ENCODE results near the gene NEUROD6. TPM values are rescaled to one million over a fixed set of nuclear protein-coding genes. Genes with fewer than 3 reads are reported as not detected.

The NEUROD6 gene
- total RNA-seq, 1 experiment from 2014 or later: not detected

DNA sequence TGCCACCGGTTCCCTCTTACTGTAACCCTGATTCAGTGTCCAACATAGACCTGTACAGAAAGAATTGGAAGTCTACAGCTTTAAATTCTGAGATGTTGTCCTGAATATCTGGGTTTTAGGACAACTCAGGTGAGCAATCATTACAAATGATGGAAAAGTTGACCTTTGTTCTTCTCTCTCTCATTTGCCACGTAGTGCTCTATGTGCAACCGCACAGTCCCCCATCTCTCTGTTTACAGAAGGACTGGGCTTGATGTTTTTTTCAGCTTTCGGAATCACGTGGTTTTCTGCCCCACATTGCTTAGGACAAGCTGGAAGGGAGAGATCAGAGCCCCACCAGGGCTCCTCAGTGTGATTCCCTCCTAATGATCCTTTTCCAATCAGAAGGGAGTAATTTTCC lies 22.2 kb downstream of the NEUROD6 start:
- Histone ChIP-seq H3K4me1 (replicated peaks) (no peaks in the 10 kb centered on the region), H3K27me3 (replicated peaks) (no peaks in the 10 kb centered on the region), H3K36me3 (no peaks in the 10 kb centered on the region), H3K27ac (no peak overlapping the region), H3K9me3 (replicated peaks) (no peaks in the 10 kb centered on the region), H3K4me3 (no peak overlapping the region)
- DNase-seq (ENCODE audit: low read depth in 1 of 2, low spot score in 2 of 2): no peak

DNA sequence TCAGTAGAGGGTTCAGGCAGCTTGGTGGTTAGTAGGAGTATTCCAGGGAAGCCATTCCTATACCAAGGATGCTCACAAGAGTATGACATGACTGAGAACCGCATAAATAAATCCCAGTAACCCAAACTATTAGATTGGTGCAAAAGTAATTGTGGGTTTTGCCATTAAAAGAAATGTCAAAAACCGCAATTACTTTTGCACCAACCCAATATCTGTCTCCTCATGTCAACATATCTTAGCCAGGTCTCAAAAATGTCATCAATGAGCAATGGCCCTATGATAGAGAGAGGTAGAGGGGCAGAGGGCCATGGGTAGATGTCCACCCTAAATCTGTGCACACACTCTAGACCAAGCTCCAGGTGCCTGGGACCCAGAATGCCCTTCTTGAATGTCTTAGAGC lies 23.6 kb downstream of the NEUROD6 start:
- peaks cover 3% of the 10 kb centered on the region for H3K4me1 ChIP-seq (replicated peaks)
- H3K4me3 ChIP-seq: no peak overlapping the region
- no peaks in the 10 kb centered on the region for H3K9me3 ChIP-seq (replicated peaks)
- H3K27ac ChIP-seq: no peak overlapping the region
- DNase-seq (ENCODE audit: low read depth in 1 of 2, low spot score in 2 of 2): no peak
- no peaks in the 10 kb centered on the region for H3K27me3 ChIP-seq (replicated peaks)
- no peaks in the 10 kb centered on the region for H3K36me3 ChIP-seq

DNA sequence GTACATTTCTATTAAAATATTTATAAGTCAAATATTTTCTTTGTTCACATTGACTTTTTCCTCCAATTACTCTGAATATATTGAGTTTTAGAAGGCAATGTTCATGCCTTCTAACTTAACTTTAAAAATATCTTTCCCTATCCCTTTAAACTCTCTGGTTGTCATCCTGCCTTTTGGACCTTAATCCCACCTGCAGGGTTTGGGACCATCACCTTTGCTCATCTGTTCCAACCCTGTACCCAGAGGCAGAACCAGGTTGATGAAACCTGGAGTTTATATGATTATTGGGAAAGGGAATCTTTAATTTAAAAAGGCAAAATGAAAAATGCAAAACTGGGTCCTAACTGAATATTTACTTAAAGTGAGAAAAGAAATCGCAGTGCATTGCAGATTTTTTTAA lies 24.8 kb downstream of the NEUROD6 start:
- H3K9me3 ChIP-seq (replicated peaks): no peaks in the 10 kb centered on the region
- H3K4me3 ChIP-seq: no peak overlapping the region
- H3K27ac ChIP-seq: no peak overlapping the region
- no peak for DNase-seq (ENCODE audit: low read depth in 1 of 2, low spot score in 2 of 2)
- H3K4me1 ChIP-seq (replicated peaks): peaks cover 3% of the 10 kb centered on the region
- no peaks in the 10 kb centered on the region for H3K36me3 ChIP-seq
- no peaks in the 10 kb centered on the region for H3K27me3 ChIP-seq (replicated peaks)

DNA sequence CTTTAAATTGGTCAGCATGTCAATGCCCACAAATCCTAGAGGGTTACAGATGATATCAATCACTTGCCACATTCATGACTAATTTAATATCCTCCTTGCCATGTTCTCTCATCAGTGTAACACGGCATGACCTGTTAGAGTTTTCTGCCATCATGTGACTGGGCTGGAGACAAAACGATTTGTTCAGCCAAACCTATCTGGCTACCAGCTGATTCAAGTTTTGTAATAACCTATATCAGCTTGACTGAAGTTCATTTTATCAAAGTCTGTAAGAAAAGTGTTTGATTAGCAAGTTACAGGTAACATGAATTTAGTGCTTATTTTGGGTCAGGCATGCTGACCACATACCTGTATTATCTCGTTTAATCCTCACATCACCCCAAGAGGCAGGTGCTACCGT lies 25.7 kb downstream of the NEUROD6 start:
- Histone ChIP-seq H3K4me1 (replicated peaks) (peaks cover 3% of the 10 kb centered on the region), H3K4me3 (no peak overlapping the region), H3K27ac (no peak overlapping the region), H3K9me3 (replicated peaks) (no peaks in the 10 kb centered on the region), H3K36me3 (no peaks in the 10 kb centered on the region), H3K27me3 (replicated peaks) (no peaks in the 10 kb centered on the region)
- no peak for DNase-seq (ENCODE audit: low read depth in 1 of 2, low spot score in 2 of 2)

- no peak for DNase-seq (ENCODE audit: low read depth in 1 of 2, low spot score in 2 of 2)
- Histone ChIP-seq H3K9me3 (replicated peaks) (no peaks in the 10 kb centered on the region), H3K27me3 (replicated peaks) (peaks cover 3% of the 10 kb centered on the region; the same call in 1 of the 2 replicates), H3K4me3 (no peak overlapping the region), H3K27ac (no peak overlapping the region), H3K36me3 (no peaks in the 10 kb centered on the region), H3K4me1 (replicated peaks) (peaks cover 3% of the 10 kb centered on the region)
Observed at GRCh38 chr7:31312889-31313288, 27.6 kb downstream of the NEUROD6 start.

- peaks cover 3% of the 10 kb centered on the region; the same call in 1 of the 2 replicates for H3K27me3 ChIP-seq (replicated peaks)
- DNase-seq (ENCODE audit: low read depth in 1 of 2, low spot score in 2 of 2): no peak
Observed at GRCh38 chr7:31311552-31311951, 29.0 kb downstream of the NEUROD6 start.

GRCh38 chr7:31310321-31310935 lies 30.1 kb downstream of the NEUROD6 start:
- Histone ChIP-seq H3K27me3 (replicated peaks) (peaks cover 3% of the 10 kb centered on the region; the same call in 1 of the 2 replicates), H3K4me1 (replicated peaks) (peaks cover 3% of the 10 kb centered on the region), H3K27ac (no peak overlapping the region), H3K36me3 (no peaks in the 10 kb centered on the region), H3K4me3 (no peak overlapping the region), H3K9me3 (replicated peaks) (no peaks in the 10 kb centered on the region)
- DNase-seq (ENCODE audit: low read depth in 1 of 2, low spot score in 2 of 2): no peak

More at GRCh38 chr7:31311552-31311951, 29.0 kb downstream of the NEUROD6 start:
- Histone ChIP-seq H3K9me3 (replicated peaks) (no peaks in the 10 kb centered on the region), H3K27ac (no peak overlapping the region), H3K36me3 (no peaks in the 10 kb centered on the region), H3K4me3 (no peak overlapping the region), H3K4me1 (replicated peaks) (peaks cover 3% of the 10 kb centered on the region)

GRCh38 chr7:31309407-31309806 lies 31.1 kb downstream of the NEUROD6 start:
- no peak overlapping the region for H3K27ac ChIP-seq
- DNase-seq (ENCODE audit: low read depth in 1 of 2, low spot score in 2 of 2): no peak

DNA sequence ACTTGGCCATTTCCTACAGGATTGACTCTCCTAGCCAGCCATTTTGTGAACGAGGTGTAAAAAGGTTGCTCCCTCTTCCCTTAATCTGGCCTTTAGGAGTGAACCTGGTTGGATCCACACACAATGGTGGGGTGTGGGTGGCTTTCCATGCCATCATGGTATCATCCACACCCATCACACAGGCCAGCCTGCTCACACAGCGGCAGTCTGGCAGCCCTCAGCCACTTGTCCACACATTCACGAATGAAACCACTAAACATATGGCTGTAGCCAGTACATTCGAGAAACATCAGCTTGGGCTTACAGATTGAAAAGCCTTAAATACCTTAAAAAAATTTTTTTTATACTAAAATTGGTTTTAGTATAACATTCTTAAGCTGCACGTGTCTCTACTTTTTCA lies 31.9 kb downstream of the NEUROD6 start:
- H3K36me3 ChIP-seq: no peaks in the 10 kb centered on the region
- H3K27ac ChIP-seq: no peak overlapping the region
- DNase-seq (ENCODE audit: low read depth in 1 of 2, low spot score in 2 of 2): no peak
- H3K4me1 ChIP-seq (replicated peaks): peaks cover 3% of the 10 kb centered on the region
- H3K27me3 ChIP-seq (replicated peaks): peaks cover 3% of the 10 kb centered on the region; the same call in 1 of the 2 replicates
- no peaks in the 10 kb centered on the region for H3K9me3 ChIP-seq (replicated peaks)
- H3K4me3 ChIP-seq: no peak overlapping the region

More at GRCh38 chr7:31309407-31309806, 31.1 kb downstream of the NEUROD6 start:
- H3K4me1 ChIP-seq (replicated peaks): peaks cover 3% of the 10 kb centered on the region
- H3K36me3 ChIP-seq: no peaks in the 10 kb centered on the region
- H3K4me3 ChIP-seq: no peak overlapping the region
- H3K9me3 ChIP-seq (replicated peaks): no peaks in the 10 kb centered on the region
- H3K27me3 ChIP-seq (replicated peaks): peaks cover 3% of the 10 kb centered on the region; the same call in 1 of the 2 replicates

DNA sequence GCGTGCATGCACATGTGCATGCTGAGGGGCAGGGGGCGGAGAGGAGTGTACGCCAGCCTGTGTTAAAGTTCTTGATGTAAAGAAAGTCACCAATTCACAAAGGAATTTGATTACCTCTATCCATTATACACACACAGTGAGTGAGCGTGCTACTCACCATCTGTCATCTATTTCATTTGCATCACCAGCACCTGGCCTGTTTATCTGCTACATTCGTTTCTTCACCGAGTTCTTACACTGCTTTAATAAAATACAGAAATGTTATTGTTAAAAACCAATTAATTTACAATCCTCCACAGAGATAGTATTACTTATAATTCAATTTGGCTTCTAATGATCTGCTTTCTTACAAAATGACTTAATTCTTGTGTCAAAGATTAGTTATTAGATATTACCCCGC lies 32.6 kb downstream of the NEUROD6 start:
- H3K9me3 ChIP-seq (replicated peaks): no peaks in the 10 kb centered on the region
- H3K4me3 ChIP-seq: no peak overlapping the region
- no peak overlapping the region for H3K27ac ChIP-seq
- peaks cover 3% of the 10 kb centered on the region; the same call in 1 of the 2 replicates for H3K27me3 ChIP-seq (replicated peaks)
- H3K4me1 ChIP-seq (replicated peaks): peaks cover 3% of the 10 kb centered on the region
- H3K36me3 ChIP-seq: no peaks in the 10 kb centered on the region
- no peak for DNase-seq (ENCODE audit: low read depth in 1 of 2, low spot score in 2 of 2)

DNA sequence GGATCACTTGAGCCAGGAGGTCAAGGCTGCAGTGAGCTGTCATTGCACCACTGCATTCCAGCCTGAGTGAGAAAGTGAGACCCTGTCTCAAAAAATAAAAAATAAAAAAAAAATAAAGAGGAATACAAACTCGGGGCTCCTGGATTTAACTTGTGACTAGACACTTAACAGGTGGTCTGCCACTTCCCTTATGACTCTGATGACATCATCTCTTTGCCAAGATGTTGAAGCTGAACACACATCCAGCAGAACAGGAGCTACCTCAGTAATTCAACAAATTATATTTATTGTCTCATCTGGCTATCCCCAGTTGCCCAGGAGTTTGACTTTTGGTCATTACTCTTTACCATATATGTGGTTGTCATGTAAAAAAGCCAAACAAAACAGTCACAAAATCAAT lies 35.3 kb downstream of the NEUROD6 start:
- Histone ChIP-seq H3K36me3 (no peaks in the 10 kb centered on the region), H3K9me3 (replicated peaks) (no peaks in the 10 kb centered on the region), H3K4me1 (replicated peaks) (no peaks in the 10 kb centered on the region), H3K27me3 (replicated peaks) (peaks cover 3% of the 10 kb centered on the region; the same call in 1 of the 2 replicates), H3K4me3 (no peak overlapping the region), H3K27ac (no peak overlapping the region)
- no peak for DNase-seq (ENCODE audit: low read depth in 1 of 2, low spot score in 2 of 2)

GRCh38 chr7:31304446-31304845 lies 36.1 kb downstream of the NEUROD6 start:
- Histone ChIP-seq H3K4me3 (no peak overlapping the region), H3K9me3 (replicated peaks) (no peaks in the 10 kb centered on the region), H3K4me1 (replicated peaks) (no peaks in the 10 kb centered on the region), H3K27ac (no peak overlapping the region), H3K27me3 (replicated peaks) (peaks cover 3% of the 10 kb centered on the region; the same call in 1 of the 2 replicates), H3K36me3 (no peaks in the 10 kb centered on the region)
- no peak for DNase-seq (ENCODE audit: low read depth in 1 of 2, low spot score in 2 of 2)

DNA sequence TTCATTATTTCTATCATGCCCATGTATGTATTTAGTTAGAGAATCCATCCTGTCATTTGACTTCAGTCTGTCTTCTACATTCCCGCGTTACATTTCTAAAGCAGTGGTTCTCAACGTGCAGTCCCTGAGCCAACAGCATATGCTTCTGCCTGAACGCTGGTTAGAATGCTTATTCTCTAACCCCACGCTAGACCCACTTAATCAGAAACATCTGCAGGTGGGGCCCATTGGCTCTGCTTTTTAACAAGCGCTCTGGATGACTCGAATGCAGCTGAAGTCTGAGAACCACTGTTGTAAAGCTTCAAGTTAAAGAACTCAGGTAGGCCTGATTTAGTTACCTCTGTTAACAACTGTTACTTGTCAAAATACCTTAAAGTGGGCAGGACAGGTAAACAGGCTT lies 38.2 kb downstream of the NEUROD6 start:
- DNase-seq (ENCODE audit: low read depth in 1 of 2, low spot score in 2 of 2): no peak
- H3K27me3 ChIP-seq (replicated peaks): no peaks in the 10 kb centered on the region
- H3K9me3 ChIP-seq (replicated peaks): no peaks in the 10 kb centered on the region
- H3K4me3 ChIP-seq: no peak overlapping the region
- no peaks in the 10 kb centered on the region for H3K36me3 ChIP-seq
- H3K4me1 ChIP-seq (replicated peaks): no peaks in the 10 kb centered on the region
- no peak overlapping the region for H3K27ac ChIP-seq

DNA sequence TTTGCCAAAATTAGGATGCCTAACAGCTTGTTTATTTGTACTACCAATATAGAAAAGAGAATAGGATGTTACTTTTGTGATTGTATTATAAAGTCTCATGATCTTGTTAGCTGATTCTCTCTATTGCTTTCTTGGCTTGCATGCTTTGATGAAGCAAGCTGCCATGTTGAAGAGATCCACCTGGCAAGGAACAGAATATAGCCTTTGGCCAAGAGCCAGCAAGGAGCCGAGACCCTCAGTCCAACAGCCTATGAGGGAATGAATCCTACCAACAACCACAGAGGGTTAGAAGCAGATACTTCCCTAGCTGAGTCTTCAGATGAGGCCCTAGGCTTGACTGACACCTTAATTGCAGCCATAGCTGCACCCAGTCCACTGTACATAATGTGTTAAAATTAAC lies 41.2 kb downstream of the NEUROD6 start:
- Histone ChIP-seq H3K4me3 (no peak overlapping the region), H3K9me3 (replicated peaks) (no peaks in the 10 kb centered on the region), H3K27ac (no peak overlapping the region), H3K4me1 (replicated peaks) (no peaks in the 10 kb centered on the region), H3K36me3 (no peaks in the 10 kb centered on the region), H3K27me3 (replicated peaks) (no peaks in the 10 kb centered on the region)
- DNase-seq (ENCODE audit: low read depth in 1 of 2, low spot score in 2 of 2): no peak

GRCh38 chr7:31290601-31291000 lies 49.9 kb downstream of the NEUROD6 start:
- no peaks in the 10 kb centered on the region for H3K36me3 ChIP-seq
- DNase-seq (ENCODE audit: low read depth in 1 of 2, low spot score in 2 of 2): no peak
- H3K4me1 ChIP-seq (replicated peaks): no peaks in the 10 kb centered on the region
- no peaks in the 10 kb centered on the region for H3K9me3 ChIP-seq (replicated peaks)
- 0 out of 2 replicates have a peak, but pooled peaks cover 4% of the 10 kb centered on the region for H3K27me3 ChIP-seq (replicated peaks)
- H3K27ac ChIP-seq: no peak overlapping the region
- H3K4me3 ChIP-seq: no peak overlapping the region

All from SJSA1 (cell line).